ENCODE data around the gene JMJD8.

JMJD8 gene

GRCh38 chr16:669666-670065, 14.5 kb downstream of the JMJD8 start:
- TF ChIP-seq SIN3A (IDR thresholded peaks at IDR 0.05; ENCODE audit: borderline replicate concordance, insufficient read depth, low read length) (no peak), REST (IDR thresholded peaks at IDR 0.05; ENCODE audit: insufficient read depth in 1 of 2, low read depth in 2 of 2, low read length in 2 of 2) (no peak), TAF1 (IDR thresholded peaks at IDR 0.05; ENCODE audit: borderline replicate concordance, insufficient read depth, low read length) (no peak), FOXP2 (optimal IDR thresholded peaks at IDR 0.05; ENCODE audit: borderline replicate concordance, extremely low read depth, extremely low read length, insufficient read depth) (no peak), POLR2AphosphoS5 (IDR thresholded peaks at IDR 0.05; ENCODE audit: low read depth, low read length) (no peak)

- TF ChIP-seq FOXP2 (optimal IDR thresholded peaks at IDR 0.05; ENCODE audit: borderline replicate concordance, extremely low read depth, extremely low read length, insufficient read depth) (no peak), TAF1 (IDR thresholded peaks at IDR 0.05; ENCODE audit: borderline replicate concordance, insufficient read depth, low read length) (no peak), POLR2AphosphoS5 (IDR thresholded peaks at IDR 0.05; ENCODE audit: low read depth, low read length) (no peak), REST (IDR thresholded peaks at IDR 0.05; ENCODE audit: insufficient read depth in 1 of 2, low read depth in 2 of 2, low read length in 2 of 2) (no peak), SIN3A (IDR thresholded peaks at IDR 0.05; ENCODE audit: borderline replicate concordance, insufficient read depth, low read length) (no peak)
Observed at GRCh38 chr16:668519-669171, 15.5 kb downstream of the JMJD8 start.

- TF ChIP-seq POLR2AphosphoS5 (IDR thresholded peaks at IDR 0.05; ENCODE audit: low read depth, low read length) = peak; percentile 84
- peak; percentile 82; the same call in 1 of the 2 replicates for TF ChIP-seq TAF1 (IDR thresholded peaks at IDR 0.05; ENCODE audit: borderline replicate concordance, insufficient read depth, low read length)
- peak; percentile 59; the same call in 1 of the 2 replicates for TF ChIP-seq SIN3A (IDR thresholded peaks at IDR 0.05; ENCODE audit: borderline replicate concordance, insufficient read depth, low read length)
- TF ChIP-seq REST (IDR thresholded peaks at IDR 0.05; ENCODE audit: insufficient read depth in 1 of 2, low read depth in 2 of 2, low read length in 2 of 2) = peak; percentile 35 to 49; a peak in 2 of 4 replicates
- no peak for TF ChIP-seq FOXP2 (optimal IDR thresholded peaks at IDR 0.05; ENCODE audit: borderline replicate concordance, extremely low read depth, extremely low read length, insufficient read depth)
Observed at GRCh38 chr16:667780-668518, 16.2 kb downstream of the JMJD8 start, which contains the start of gene RHOT2. TSS of gene RHOT2 (plus strand) at chr16:668132. CDS start at chr16:668200, 68 bp downstream.

- TF ChIP-seq REST (IDR thresholded peaks at IDR 0.05; ENCODE audit: insufficient read depth in 1 of 2, low read depth in 2 of 2, low read length in 2 of 2) = no peak
- no peak for TF ChIP-seq POLR2AphosphoS5 (IDR thresholded peaks at IDR 0.05; ENCODE audit: low read depth, low read length)
- TF ChIP-seq FOXP2 (optimal IDR thresholded peaks at IDR 0.05; ENCODE audit: borderline replicate concordance, extremely low read depth, extremely low read length, insufficient read depth) = no peak
- TF ChIP-seq SIN3A (IDR thresholded peaks at IDR 0.05; ENCODE audit: borderline replicate concordance, insufficient read depth, low read length) = no peak
- TF ChIP-seq TAF1 (IDR thresholded peaks at IDR 0.05; ENCODE audit: borderline replicate concordance, insufficient read depth, low read length) = no peak
Observed at GRCh38 chr16:667113-667779, 16.9 kb downstream of the JMJD8 start.

Data from PFSK-1 (cell line).